Small intestine (tissue), 7 donors: Measurements from ENCODE around the gene MRC1. TPM values are rescaled to one million over a fixed set of nuclear protein-coding genes. Genes with fewer than 3 reads are reported as not detected.

Experiments used
- DNase-seq, 2 donors: peaks; one replicate each; pipeline versions ENCODE4 v3.0.0 to v3.0.0-alpha.2; 2013
- FAIRE-seq: peaks from 2 replicates; lab custom pipeline; 2012; peaks lifted over from hg19 to GRCh38; lab: Jason Lieb, UNC
- H3K27ac ChIP-seq, 3 donors: one replicate each; pipeline ENCODE4 v1.5.1; 2013; ENCODE audit warnings: low read length in 2 of 3, mild to moderate bottlenecking in 2 of 3, control low read depth in 1 of 3, inconsistent platforms in 1 of 3, low read depth in 1 of 3, moderate library complexity in 1 of 3
- H3K27me3 ChIP-seq, 3 donors: one replicate each; pipeline ENCODE4 v1.6.1; 2013; ENCODE audit warnings: low read length in 3 of 3, inconsistent platforms in 1 of 3; ENCODE audit not compliant: control insufficient read depth in 3 of 3, insufficient read depth in 3 of 3
- H3K36me3 ChIP-seq, 3 donors: one replicate each; pipeline ENCODE4 v1.6.1; 2013; ENCODE audit warnings: low read length in 3 of 3, inconsistent platforms in 1 of 3, low read depth in 1 of 3, mild to moderate bottlenecking in 1 of 3, moderate library complexity in 1 of 3; ENCODE audit not compliant: control insufficient read depth in 3 of 3, insufficient read depth in 2 of 3
- H3K4me1 ChIP-seq, 3 donors: one replicate each; pipeline ENCODE4 v1.6.1; 2013; ENCODE audit warnings: low read length in 2 of 3, inconsistent platforms in 1 of 3, low read depth in 1 of 3, mild to moderate bottlenecking in 1 of 3, moderate library complexity in 1 of 3; ENCODE audit not compliant: control insufficient read depth in 3 of 3, insufficient read depth in 2 of 3
- H3K4me3 ChIP-seq, 3 donors: one replicate each; pipeline ENCODE4 v1.5.1; 2013; ENCODE audit warnings: low read length in 3 of 3, control low read depth in 1 of 3, inconsistent platforms in 1 of 3, low read depth in 1 of 3, mild to moderate bottlenecking in 1 of 3, moderate library complexity in 1 of 3
- H3K9me3 ChIP-seq, 2 donors: one replicate each; pipeline ENCODE4 v1.6.1; 2013; ENCODE audit warnings: low read depth in 1 of 2, low read length in 1 of 2; ENCODE audit not compliant: control insufficient read depth in 2 of 2, insufficient read depth in 1 of 2
- WGBS, 3 donors: extraction: QIAGEN DNeasy Blood & Tissue Kit; methylation state at CpG; one replicate each; pipeline ENCODE4 v1.1.7; 2013; 5-methylcytosine and 5-hydroxymethylcytosine counted together
- polyA plus RNA-seq, 4 donors: library from polyadenylated mRNA; stranded (reverse) in 3 of 4; unstranded in 1 of 4; fragments of 200-250 nt in 3 of 4; fragments of 120-200 nt in 1 of 4; gene quantifications; one replicate each; pipeline versions ENCODE4 v1.2.1 to v1.2.3, GENCODE V29; 2013
- donor health status: healthy with polysubstance abuse.
- donor health status: control.
- donor health status: control.
- donor health status: Bipolar disorder and iron deficiency.
- donor health status: healthy.

Gene MRC1
- polyA plus RNA-seq, 4 donors, result 1.8 to 23.3 (median 7.6) TPM

DNA sequence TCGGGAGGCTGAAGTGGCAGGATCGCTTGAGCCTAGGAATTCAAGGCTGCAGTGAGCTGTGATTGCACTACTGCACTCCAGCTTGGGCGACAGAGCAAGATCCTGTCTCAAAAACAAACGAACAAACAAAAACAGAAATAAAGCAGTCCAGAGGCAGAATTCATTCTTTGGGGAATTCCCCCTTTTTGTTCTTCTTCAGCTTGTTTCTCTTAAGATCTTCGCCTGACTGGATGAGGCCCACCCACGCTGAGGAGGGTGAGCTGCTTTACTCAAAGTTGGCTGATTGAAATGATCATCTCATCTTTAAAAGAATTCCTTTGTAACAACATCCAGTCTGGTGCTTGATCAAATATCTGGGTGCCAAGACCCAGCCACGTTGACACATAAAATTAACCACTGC, 10.7 kb downstream of the MRC1 start:
- H3K4me1 ChIP-seq, result no peaks in the 10 kb centered on the region
- FAIRE-seq, result no peak
- no peaks in the 10 kb centered on the region for H3K36me3 ChIP-seq
- DNase-seq, result no peak
- no peak overlapping the region for H3K27ac ChIP-seq
- H3K27me3 ChIP-seq, result no peaks in the 10 kb centered on the region
- H3K9me3 ChIP-seq, result no peaks in the 10 kb centered on the region
- H3K4me3 ChIP-seq, result no peak overlapping the region
- WGBS, 3 donors, result 83 to 88% (median 83%) methylated on average over 7 of the region's 7 CpGs

DNA sequence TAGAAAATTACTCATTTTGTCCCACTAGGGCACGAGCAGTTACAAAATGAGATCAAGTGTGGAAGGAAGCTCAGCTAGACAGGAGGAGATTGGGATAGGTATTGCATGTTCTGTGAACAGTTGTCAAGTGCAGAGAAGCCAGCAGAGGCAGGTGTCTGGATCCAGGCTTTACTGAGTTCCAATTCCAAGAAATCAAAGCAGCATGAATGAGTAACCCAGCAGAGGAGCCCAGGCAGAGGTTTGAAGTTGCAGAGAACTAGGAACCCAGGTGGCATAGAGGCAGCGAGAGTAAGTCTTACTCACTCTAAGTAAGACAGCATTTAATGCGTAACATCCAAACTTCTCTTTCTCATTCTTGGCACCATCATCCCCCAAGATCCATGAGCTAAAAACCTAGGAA, 11.8 kb downstream of the MRC1 start:
- Histone ChIP-seq H3K9me3 (no peaks in the 10 kb centered on the region), H3K27ac (no peak overlapping the region), H3K4me1 (no peaks in the 10 kb centered on the region), H3K36me3 (no peaks in the 10 kb centered on the region), H3K4me3 (no peak overlapping the region), H3K27me3 (no peaks in the 10 kb centered on the region)
- WGBS, 3 donors, result 74 to 81% (median 75%) methylated on average over 3 of the region's 3 CpGs
- no peak for FAIRE-seq
- no peak for DNase-seq

DNA sequence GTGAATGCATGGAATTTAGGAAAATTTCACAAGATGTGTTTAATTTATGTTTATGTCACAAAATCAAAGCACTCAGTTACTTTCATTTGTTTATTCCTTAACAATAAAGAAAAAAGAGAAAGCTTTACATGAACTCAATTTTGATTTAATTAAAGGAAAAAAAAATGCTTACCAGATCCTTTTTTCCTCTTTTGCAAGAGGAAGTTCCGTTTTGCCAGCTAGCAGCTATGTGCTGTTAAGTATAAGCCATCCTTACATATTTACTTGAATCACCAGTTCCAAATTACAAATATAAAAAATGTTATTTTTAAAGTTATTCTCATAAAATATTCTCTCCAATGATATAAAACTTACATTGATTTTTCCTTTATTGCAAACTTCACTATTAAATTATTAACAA, 12.7 kb downstream of the MRC1 start:
- Histone ChIP-seq H3K4me3 (no peak overlapping the region), H3K27me3 (no peaks in the 10 kb centered on the region), H3K4me1 (no peaks in the 10 kb centered on the region), H3K27ac (no peak overlapping the region), H3K9me3 (no peaks in the 10 kb centered on the region), H3K36me3 (no peaks in the 10 kb centered on the region)
- 61 to 92% (median 62%) methylated on average over 1 of the region's 1 CpG for WGBS, 3 donors
- FAIRE-seq (no peak), DNase-seq (no peak)

DNA sequence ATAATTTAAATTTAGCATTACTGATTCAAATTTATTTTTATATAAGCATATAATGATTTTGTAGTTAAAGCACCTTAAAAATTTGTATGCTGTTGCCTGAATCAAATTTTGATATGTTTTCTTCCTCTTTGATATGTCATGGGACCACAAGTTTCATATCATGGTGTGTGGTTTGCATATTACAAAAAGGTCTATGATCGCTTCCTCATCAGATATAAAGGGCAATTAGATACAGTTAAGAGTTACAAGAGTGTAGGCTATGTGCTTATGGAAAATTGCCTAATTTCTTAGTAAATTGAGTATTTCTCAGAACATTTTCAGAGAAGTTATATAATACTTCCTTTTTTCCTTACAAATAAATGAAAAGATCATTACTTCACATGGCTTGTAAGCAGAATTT, 22.2 kb downstream of the MRC1 start:
- 50 to 65% (median 60%) methylated on average over 1 of the region's 1 CpG for WGBS, 3 donors
- no peak for FAIRE-seq
- Histone ChIP-seq H3K27me3 (no peaks in the 10 kb centered on the region), H3K4me3 (no peak overlapping the region), H3K9me3 (no peaks in the 10 kb centered on the region), H3K27ac (no peak overlapping the region), H3K36me3 (no peaks in the 10 kb centered on the region), H3K4me1 (no peaks in the 10 kb centered on the region)
- DNase-seq, result no peak

DNA sequence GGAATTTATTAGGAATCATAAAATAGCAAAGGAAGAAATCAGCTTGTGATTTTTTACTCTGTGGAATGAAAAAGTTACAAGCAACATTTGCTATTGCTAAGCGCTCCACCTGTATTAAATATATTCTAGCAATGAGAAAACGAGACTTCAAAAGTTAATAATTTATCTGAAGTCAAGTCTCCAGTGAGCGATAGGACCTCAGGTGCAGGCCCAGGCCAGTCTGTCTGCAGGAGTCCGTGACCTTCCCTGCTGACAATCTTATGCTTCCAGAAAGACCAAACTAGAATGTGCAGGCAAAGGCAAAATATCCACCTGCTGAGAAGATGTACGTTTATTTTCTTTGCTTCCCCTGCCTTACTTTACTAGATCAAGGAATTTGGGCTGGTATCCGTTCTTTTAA, 22.7 kb downstream of the MRC1 start:
- H3K36me3 ChIP-seq, result no peaks in the 10 kb centered on the region

DNA sequence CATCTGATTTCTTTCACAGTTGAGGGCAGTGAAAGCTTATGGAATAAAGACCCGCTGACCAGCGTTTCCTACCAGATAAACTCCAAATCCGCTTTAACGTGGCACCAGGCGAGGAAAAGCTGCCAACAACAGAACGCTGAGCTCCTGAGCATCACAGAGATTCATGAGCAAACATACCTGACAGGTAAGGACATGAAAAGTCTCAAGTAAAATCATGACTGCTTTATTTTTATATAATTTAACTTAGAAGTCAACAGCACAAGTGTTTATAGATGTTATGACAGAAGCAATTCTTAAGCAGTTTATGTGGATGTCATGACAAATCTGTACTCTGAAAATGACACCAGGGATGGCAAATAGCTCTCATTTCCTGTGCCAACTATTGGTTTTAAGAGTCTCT, 24.5 kb downstream of the MRC1 start:
- WGBS, 3 donors, result 88 to 92% (median 92%) methylated on average over 6 of the region's 6 CpGs
- H3K9me3 ChIP-seq, result no peaks in the 10 kb centered on the region
- no peaks in the 10 kb centered on the region for H3K36me3 ChIP-seq
- H3K27ac ChIP-seq, result no peak overlapping the region
- H3K27me3 ChIP-seq, result no peaks in the 10 kb centered on the region
- no peaks in the 10 kb centered on the region for H3K4me1 ChIP-seq
- no peak for DNase-seq
- no peak overlapping the region for H3K4me3 ChIP-seq
- FAIRE-seq, result no peak

More for the DNA sequence above, 22.7 kb downstream of the MRC1 start:
- H3K27me3 ChIP-seq, result no peaks in the 10 kb centered on the region
- 24 to 69% (median 38%) methylated on average over 6 of the region's 6 CpGs for WGBS, 3 donors
- H3K27ac ChIP-seq, result no peak overlapping the region
- no peak for FAIRE-seq
- H3K9me3 ChIP-seq, result no peaks in the 10 kb centered on the region
- peak; percentile 32 to 36 for DNase-seq
- no peaks in the 10 kb centered on the region for H3K4me1 ChIP-seq
- H3K4me3 ChIP-seq, result no peak overlapping the region

DNA sequence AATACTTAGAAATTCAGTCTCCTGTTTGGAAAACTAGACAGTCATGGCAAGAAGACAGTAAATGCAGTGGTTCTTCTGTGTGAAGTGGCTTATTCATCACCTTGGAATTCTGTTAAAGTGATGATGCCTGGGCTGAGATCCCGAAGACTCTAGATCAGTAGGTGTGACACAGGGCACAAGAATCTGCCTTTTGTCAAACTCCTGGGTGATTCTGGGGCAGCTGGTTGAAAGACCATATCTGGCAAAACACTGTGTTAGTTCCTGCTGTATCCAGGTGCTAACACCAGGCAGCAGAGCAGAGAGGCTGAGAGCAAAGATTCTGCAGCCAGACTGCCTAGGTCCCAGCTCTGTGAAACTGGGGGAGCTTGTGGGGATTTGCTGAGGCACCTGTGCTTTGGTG, 26.5 kb downstream of the MRC1 start:
- Histone ChIP-seq H3K27me3 (no peaks in the 10 kb centered on the region), H3K27ac (no peak overlapping the region), H3K9me3 (no peaks in the 10 kb centered on the region), H3K4me1 (no peaks in the 10 kb centered on the region), H3K36me3 (no peaks in the 10 kb centered on the region), H3K4me3 (no peak overlapping the region)
- no peak for DNase-seq
- no peak for FAIRE-seq
- 38 to 52% (median 52%) methylated on average over 1 of the region's 1 CpG for WGBS, 3 donors

DNA sequence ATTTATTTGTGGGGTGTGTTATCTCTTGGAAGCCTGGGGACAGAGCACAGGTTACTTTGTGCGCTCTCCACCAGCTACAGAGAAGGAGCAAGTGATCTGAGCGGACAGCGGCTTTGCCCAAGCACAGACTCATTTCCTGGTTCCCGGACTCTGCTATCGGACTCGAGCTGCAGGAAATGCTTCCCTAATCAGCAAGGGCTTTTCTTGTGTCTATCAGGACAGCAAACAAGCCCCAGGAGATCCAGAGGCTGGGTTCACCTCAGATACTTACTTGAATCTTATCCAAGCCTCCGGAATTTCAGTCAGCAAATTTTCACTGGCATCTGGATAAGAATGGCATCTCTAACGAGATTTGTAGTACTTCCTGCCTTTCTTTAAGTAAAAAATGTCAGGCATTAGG, 27.8 kb downstream of the MRC1 start:
- Histone ChIP-seq H3K36me3 (no peaks in the 10 kb centered on the region), H3K27me3 (no peaks in the 10 kb centered on the region), H3K27ac (peak overlapping the region; percentile 3 to 39 (median 30)), H3K4me3 (peak overlapping the region in 1 of 3 donors; percentile 9), H3K9me3 (no peaks in the 10 kb centered on the region), H3K4me1 (no peaks in the 10 kb centered on the region)
- no peak for FAIRE-seq
- DNase-seq, result peak; percentile 75 to 81
- WGBS, 3 donors, result 5 to 20% (median 7%) methylated on average over 8 of the region's 8 CpGs

DNA sequence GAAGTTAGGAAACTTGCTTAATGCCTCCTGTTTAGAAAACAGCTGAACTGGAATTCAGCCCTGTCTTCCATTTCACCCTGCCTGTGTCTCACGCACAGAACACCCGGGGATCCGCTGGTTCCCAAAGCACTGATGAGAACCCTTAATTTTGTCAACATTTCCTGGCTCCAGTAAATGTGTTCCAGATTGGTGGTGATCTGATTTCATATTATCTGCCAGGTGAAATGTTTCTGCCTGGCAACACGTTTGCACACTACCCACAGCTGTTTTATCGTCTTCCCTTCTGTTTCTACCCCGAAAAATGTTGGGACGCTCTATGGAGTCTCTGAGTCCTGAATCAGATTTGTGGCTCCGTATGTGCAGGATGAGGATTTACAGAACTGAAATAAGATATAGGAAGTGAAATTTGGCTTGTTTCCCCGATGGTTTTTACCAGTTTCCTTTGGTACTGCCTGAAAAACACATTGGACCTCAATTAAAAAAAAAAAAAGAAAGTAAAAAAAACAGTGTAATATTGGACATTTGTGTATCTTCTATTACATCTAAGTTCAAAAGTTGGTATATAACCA, 29.0 kb downstream of the MRC1 start:
- H3K27ac ChIP-seq, result no peak overlapping the region
- DNase-seq (no peak), FAIRE-seq (no peak)
- H3K27me3 ChIP-seq, result no peaks in the 10 kb centered on the region
- H3K9me3 ChIP-seq, result no peaks in the 10 kb centered on the region
- no peaks in the 10 kb centered on the region for H3K36me3 ChIP-seq
- H3K4me1 ChIP-seq, result no peaks in the 10 kb centered on the region
- 65 to 80% (median 70%) methylated on average over 9 of the region's 9 CpGs for WGBS, 3 donors
- H3K4me3 ChIP-seq, result no peak overlapping the region
